Endothelial cell of umbilical vein (primary cell): ENCODE measurements around the gene NIN. TPM values are rescaled to one million over a fixed set of nuclear protein-coding genes. Genes with fewer than 3 reads are reported as not detected.

Source experiments
- BruUV-seq: library from RNA; stranded (reverse); fragments of 400-500 nt; replicated peaks from 2 replicates; lab custom pipeline; 2021; lab: Mats Ljungman, UMichigan
- CTCF ChIA-PET: fragments of 300-600, 350-600 bp; sonication (Branson Sonifier 250); formaldehyde crosslinking; loops from one replicate; lab custom pipeline; 2021; ENCODE audit warnings: antibody characterized with exemption, inconsistent platforms; lab: Charles Lee
- POLR2A ChIA-PET: fragments of 300-600, 350-600 bp; sonication (Branson Sonifier 250); formaldehyde crosslinking; loops from one replicate; lab custom pipeline; 2021; ENCODE audit warnings: antibody characterized with exemption, inconsistent platforms; lab: Charles Lee
- DNase-seq: peaks from one replicate; pipeline ENCODE4 v3.0.0-alpha.2; 2011; ENCODE audit warnings: low read depth, low spot score
- FAIRE-seq: peaks from 2 replicates; lab custom pipeline; 2011; peaks lifted over from hg19 to GRCh38; lab: Jason Lieb, UNC
- H2AFZ ChIP-seq: 2 replicates; pipeline ENCODE4 v1.6.0; 2012; ENCODE audit warnings: low read depth, low read length, control low read depth, inconsistent platforms
- H3K27ac ChIP-seq: 2 replicates; pipeline ENCODE4 v1.5.1; 2011; ENCODE audit warnings: low read depth, mild to moderate bottlenecking, control low read depth, low read length, moderate library complexity; ENCODE audit not compliant: insufficient read depth
- H3K27me3 ChIP-seq, 2 experiments: 2 replicates each; pipeline versions ENCODE4 v1.6.0 to v1.6.1; 2011; ENCODE audit warnings: low read length in 2 of 2, mixed read lengths in 1 of 2; ENCODE audit not compliant: control insufficient read depth in 2 of 2, insufficient read depth in 2 of 2
- H3K36me3 ChIP-seq, 2 experiments: 2 replicates in 1 of 2; 3 replicates in 1 of 2; pipeline ENCODE4 v1.5.1; 2011; ENCODE audit warnings: low read length in 2 of 2, mild to moderate bottlenecking in 1 of 2, moderate library complexity in 1 of 2; ENCODE audit not compliant: control insufficient read depth in 2 of 2, insufficient read depth in 2 of 2; ENCODE audit errors: extremely low read depth in 1 of 2
- H3K4me1 ChIP-seq: 3 replicates; pipeline ENCODE4 v1.5.1; 2011; ENCODE audit warnings: mild to moderate bottlenecking, low read length; ENCODE audit not compliant: control insufficient read depth, insufficient read depth; ENCODE audit errors: extremely low read depth
- H3K4me2 ChIP-seq: 2 replicates; pipeline ENCODE4 v1.6.1; 2011; ENCODE audit warnings: low read length, control low read depth, mixed read lengths; ENCODE audit not compliant: insufficient read depth
- H3K4me3 ChIP-seq, 3 experiments: fragments of 200-600 bp in 1 of 3; sonication (generic), shearing (Covaris generic) in 1 of 3; replicated peaks in 1 of 3; 2 replicates each; pipeline ENCODE4 v1.5.1; 2011 to 2016; ENCODE audit warnings: control low read depth in 3 of 3, low read length in 3 of 3, mild to moderate bottlenecking in 2 of 3, inconsistent platforms in 1 of 3, low read depth in 1 of 3, moderate library complexity in 1 of 3; ENCODE audit not compliant: insufficient read depth in 1 of 3
- H3K79me2 ChIP-seq: 2 replicates; pipeline ENCODE4 v1.6.0; 2012; ENCODE audit warnings: low read length, inconsistent platforms; ENCODE audit not compliant: control insufficient read depth, insufficient read depth
- H3K9ac ChIP-seq: replicated peaks from 2 replicates; pipeline ENCODE3; 2011; ENCODE audit warnings: low read length, control low read depth; ENCODE audit not compliant: insufficient read depth; ENCODE audit errors: extremely low read depth
- H3K9me1 ChIP-seq: replicated peaks from 3 replicates; pipeline ENCODE4 v1.6.0; 2011; ENCODE audit warnings: mild to moderate bottlenecking, low read length; ENCODE audit not compliant: control insufficient read depth, insufficient read depth; ENCODE audit errors: extremely low read depth
- H3K9me3 ChIP-seq: replicated peaks from 2 replicates; pipeline ENCODE4 v1.5.1; 2012; ENCODE audit warnings: low read length, inconsistent platforms; ENCODE audit not compliant: control insufficient read depth, insufficient read depth
- H4K20me1 ChIP-seq: replicated peaks from 2 replicates; pipeline ENCODE3; 2011; ENCODE audit warnings: mild to moderate bottlenecking, low read length; ENCODE audit not compliant: control insufficient read depth, insufficient read depth; ENCODE audit errors: extremely low read depth
- EZH2 ChIP-seq: IDR thresholded peaks from 2 replicates; pipeline ENCODE4 v1.6.1; 2012; ENCODE audit warnings: borderline replicate concordance, low read depth, mild to moderate bottlenecking, moderate library complexity, low read length, inconsistent platforms; ENCODE audit not compliant: severe bottlenecking
- FOS ChIP-seq: IDR thresholded peaks from 2 replicates; pipeline ENCODE4 v1.6.1; 2011; ENCODE audit warnings: mild to moderate bottlenecking, low read length, moderate library complexity, borderline replicate concordance; ENCODE audit not compliant: insufficient read depth
- GATA2 ChIP-seq: IDR thresholded peaks from 2 replicates; pipeline ENCODE4 v1.7.0; 2011; ENCODE audit warnings: low read depth, mild to moderate bottlenecking, moderate library complexity, mixed read lengths, low read length; ENCODE audit not compliant: insufficient read length, insufficient read depth
- JUN ChIP-seq: IDR thresholded peaks from 2 replicates; pipeline ENCODE4 v1.6.1; 2011; ENCODE audit warnings: borderline replicate concordance, low read depth; ENCODE audit not compliant: insufficient read length, insufficient read depth
- MYC ChIP-seq: IDR thresholded peaks from one replicate; pipeline ENCODE4 v1.6.1; 2011; ENCODE audit warnings: mild to moderate bottlenecking, low read depth, low read length
- POLR2A ChIP-seq: IDR thresholded peaks from 2 replicates; pipeline ENCODE4 v1.6.1; 2012; ENCODE audit warnings: low read depth, mild to moderate bottlenecking, control low read depth, low read length
- POLR2AphosphoS5 ChIP-seq: IDR thresholded peaks from 2 replicates; pipeline ENCODE4 v1.6.1; 2012; ENCODE audit warnings: low read depth, mild to moderate bottlenecking, control low read depth, low read length, moderate library complexity; ENCODE audit not compliant: insufficient read depth
- dilution Hi-C: fragments of 300-500 bp; cut with MboI; formaldehyde crosslinking; loops from one replicate; pipeline ENCODE4 v1.15.0; 2019; ENCODE audit warnings: low sequenced_read_pairs; ENCODE audit not compliant: extremely low pct_ligation_motif_present
- intact Hi-C: fragments of 100-400 bp; cut with micrococcal nuclease; formaldehyde crosslinking; loops from one replicate; pipeline ENCODE4 v1.10.0; 2022
- polyA plus RNA-seq, 4 experiments: library from polyadenylated mRNA; depleted of rRNA in 3 of 4; stranded (reverse) in 3 of 4; unstranded in 1 of 4; fragments of >200 nt; gene quantifications; 2 replicates each; pipeline versions ENCODE4 v1.2.1 to v1.2.3, GENCODE V29; 2011 to 2012; ENCODE audit warnings: missing spikeins in 1 of 4
- total RNA-seq: library from RNA; stranded (reverse); gene quantifications from 2 replicates; pipeline ENCODE4 v1.2.3, GENCODE V29; 2021
- TF ChIP-seq, protein P1 (sequence below): IDR thresholded peaks from 2 replicates; pipeline ENCODE4 v1.6.1; 2011; ENCODE audit not compliant: insufficient read depth, insufficient read length
- TF ChIP-seq, protein P2 (sequence below), 2 donors: IDR thresholded peaks; 1 replicate in 1 of 2; 2 replicates in 1 of 2; pipeline ENCODE4 v1.5.1; 2011; ENCODE audit warnings: low read length in 2 of 2, mild to moderate bottlenecking in 2 of 2, moderate library complexity in 2 of 2, control low read depth in 1 of 2, inconsistent platforms in 1 of 2, low read depth in 1 of 2; ENCODE audit not compliant: insufficient read depth in 1 of 2; ENCODE audit errors: extremely low read depth in 1 of 2

The NIN gene
- total and polyA plus RNA-seq, 2 donors (not counting 3 experiments of a cell fraction or from before 2014, with no cell fraction given) = 7.1 to 76.3 TPM

DNA sequence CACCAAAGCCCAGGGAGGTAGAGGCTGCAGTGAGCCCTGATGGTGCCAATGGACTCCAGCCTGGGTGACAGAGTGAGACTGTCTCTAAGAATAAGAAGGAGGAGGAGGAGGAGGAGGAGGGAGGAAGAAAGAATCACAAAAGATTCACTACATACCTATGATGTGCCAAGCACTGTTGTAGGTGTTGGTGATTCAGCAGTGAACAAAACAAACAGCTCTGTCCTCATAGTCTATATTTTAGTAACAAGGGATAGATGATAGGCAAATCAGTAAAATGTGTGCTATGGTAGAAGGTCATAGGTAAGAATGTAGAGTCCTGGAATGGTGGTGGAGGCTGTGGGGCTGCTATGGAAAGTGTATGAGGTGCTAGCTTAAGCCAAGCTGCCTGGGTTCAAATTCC lies 22.9 kb upstream of the NIN start:
- dilution Hi-C loops (no loop called here), intact Hi-C loops (no loop called here)
- H3K36me3 ChIP-seq = no peaks in the 10 kb centered on the region
- BruUV-seq = no TSS peak
- no peak overlapping the region for H3K4me2 ChIP-seq
- no peaks in the 10 kb centered on the region for H3K9me1 ChIP-seq
- no peaks in the 10 kb centered on the region for H3K4me1 ChIP-seq
- FAIRE-seq = no peak
- peaks cover 0 to 1% of the 10 kb centered on the region in 2 experiments for H3K27me3 ChIP-seq
- no peaks in the 10 kb centered on the region for H3K79me2 ChIP-seq
- no peak overlapping the region for H2AFZ ChIP-seq
- ChIA-PET CTCF (interaction anchor here (1.2 kb wide), 1 partner anchor 31 kb away, joined by 3 read pairs; no protein-coding TSS in a partner anchor), POLR2A (no interaction called here)
- H3K9me3 ChIP-seq = no peaks in the 10 kb centered on the region
- no peak overlapping the region for H3K9ac ChIP-seq
- H3K4me3 ChIP-seq = no peak overlapping the region
- no peaks in the 10 kb centered on the region for H4K20me1 ChIP-seq
- no peak for DNase-seq
- H3K27ac ChIP-seq = no peak overlapping the region
- no peak for TF ChIP-seq MYC
- TF ChIP-seq POLR2AphosphoS5 = no peak
- TF ChIP-seq, protein P1, sequence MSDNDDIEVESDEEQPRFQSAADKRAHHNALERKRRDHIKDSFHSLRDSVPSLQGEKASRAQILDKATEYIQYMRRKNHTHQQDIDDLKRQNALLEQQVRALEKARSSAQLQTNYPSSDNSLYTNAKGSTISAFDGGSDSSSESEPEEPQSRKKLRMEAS = no peak
- no peak for TF ChIP-seq EZH2
- no peak for TF ChIP-seq POLR2A
- TF ChIP-seq FOS = no peak
- no peak for TF ChIP-seq GATA2
- no peak for TF ChIP-seq JUN
- TF ChIP-seq, protein P2, sequence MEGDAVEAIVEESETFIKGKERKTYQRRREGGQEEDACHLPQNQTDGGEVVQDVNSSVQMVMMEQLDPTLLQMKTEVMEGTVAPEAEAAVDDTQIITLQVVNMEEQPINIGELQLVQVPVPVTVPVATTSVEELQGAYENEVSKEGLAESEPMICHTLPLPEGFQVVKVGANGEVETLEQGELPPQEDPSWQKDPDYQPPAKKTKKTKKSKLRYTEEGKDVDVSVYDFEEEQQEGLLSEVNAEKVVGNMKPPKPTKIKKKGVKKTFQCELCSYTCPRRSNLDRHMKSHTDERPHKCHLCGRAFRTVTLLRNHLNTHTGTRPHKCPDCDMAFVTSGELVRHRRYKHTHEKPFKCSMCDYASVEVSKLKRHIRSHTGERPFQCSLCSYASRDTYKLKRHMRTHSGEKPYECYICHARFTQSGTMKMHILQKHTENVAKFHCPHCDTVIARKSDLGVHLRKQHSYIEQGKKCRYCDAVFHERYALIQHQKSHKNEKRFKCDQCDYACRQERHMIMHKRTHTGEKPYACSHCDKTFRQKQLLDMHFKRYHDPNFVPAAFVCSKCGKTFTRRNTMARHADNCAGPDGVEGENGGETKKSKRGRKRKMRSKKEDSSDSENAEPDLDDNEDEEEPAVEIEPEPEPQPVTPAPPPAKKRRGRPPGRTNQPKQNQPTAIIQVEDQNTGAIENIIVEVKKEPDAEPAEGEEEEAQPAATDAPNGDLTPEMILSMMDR (IDR thresholded peaks at IDR 0.05; ENCODE audit: extremely low read depth in 1 of 2, insufficient read depth in 1 of 2, low read depth in 1 of 2, low read length in 2 of 2) = no peak
